ENCODE data around the gene ALDH3A2.

ALDH3A2 gene

GRCh38 chr17:19619705-19620325 lies 28.7 kb upstream of the ALDH3A2 start:
- DNase-seq (ENCODE audit: low read depth), result no peak
- H3K4me3 ChIP-seq (ENCODE audit: low read length), result no peak overlapping the region
- TF ChIP-seq CTCF (conservative IDR thresholded peaks at IDR 0.05; ENCODE audit: low read depth, low read length), result no peak

GRCh38 chr17:19621697-19622096 lies 26.9 kb upstream of the ALDH3A2 start:
- no peak overlapping the region for H3K4me3 ChIP-seq (ENCODE audit: low read length)
- no peak for DNase-seq (ENCODE audit: low read depth)
- TF ChIP-seq CTCF (conservative IDR thresholded peaks at IDR 0.05; ENCODE audit: low read depth, low read length), result no peak

GRCh38 chr17:19626079-19626478 lies 22.5 kb upstream of the ALDH3A2 start:
- no peak for DNase-seq (ENCODE audit: low read depth)

GRCh38 chr17:19629449-19629848 lies 19.1 kb upstream of the ALDH3A2 start:
- no peak for TF ChIP-seq CTCF (conservative IDR thresholded peaks at IDR 0.05; ENCODE audit: low read depth, low read length)

More at GRCh38 chr17:19626079-19626478, 22.5 kb upstream of the ALDH3A2 start:
- TF ChIP-seq CTCF (conservative IDR thresholded peaks at IDR 0.05; ENCODE audit: low read depth, low read length), result no peak
- no peak overlapping the region for H3K4me3 ChIP-seq (ENCODE audit: low read length)

GRCh38 chr17:19630035-19630434 lies 18.5 kb upstream of the ALDH3A2 start:
- no peak for TF ChIP-seq CTCF (conservative IDR thresholded peaks at IDR 0.05; ENCODE audit: low read depth, low read length)
- no peak for DNase-seq (ENCODE audit: low read depth)
- H3K4me3 ChIP-seq (ENCODE audit: low read length), result no peak overlapping the region

More at GRCh38 chr17:19629449-19629848, 19.1 kb upstream of the ALDH3A2 start:
- no peak for DNase-seq (ENCODE audit: low read depth)
- no peak overlapping the region for H3K4me3 ChIP-seq (ENCODE audit: low read length)

GRCh38 chr17:19630661-19631060 lies 17.9 kb upstream of the ALDH3A2 start:
- no peak for TF ChIP-seq CTCF (conservative IDR thresholded peaks at IDR 0.05; ENCODE audit: low read depth, low read length)
- no peak for DNase-seq (ENCODE audit: low read depth)
- H3K4me3 ChIP-seq (ENCODE audit: low read length), result no peak overlapping the region

GRCh38 chr17:19631905-19632304 lies 16.6 kb upstream of the ALDH3A2 start:
- no peak overlapping the region for H3K4me3 ChIP-seq (ENCODE audit: low read length)
- DNase-seq (ENCODE audit: low read depth), result no peak
- no peak for TF ChIP-seq CTCF (conservative IDR thresholded peaks at IDR 0.05; ENCODE audit: low read depth, low read length)
